A673 (cell line): ENCODE data around the gene CPLX3. TPM values are rescaled to one million over a fixed set of nuclear protein-coding genes. Genes with fewer than 3 reads are reported as not detected.

Experiments
- Bru-seq: library from RNA; stranded (reverse); fragments of 400-500 nt; gene quantifications from one replicate; lab custom pipeline; 2021; lab: Mats Ljungman, UMichigan
- BruChase-seq, 2 experiments: library from RNA; stranded (reverse); fragments of 400-500 nt; gene quantifications; one replicate each; lab custom pipeline; 2021; lab: Mats Ljungman, UMichigan
- BruUV-seq: library from RNA; stranded (reverse); fragments of 400-500 nt; replicated peaks from 2 replicates; lab custom pipeline; 2021; lab: Mats Ljungman, UMichigan
- CTCF ChIA-PET: fragments of 300-600 bp; sonication (Branson Sonifier 250); formaldehyde crosslinking; loops from one replicate; lab custom pipeline; 2022; ENCODE audit warnings: antibody characterized with exemption; lab: Charles Lee
- POLR2A ChIA-PET: fragments of 300-600 bp; sonication (Branson Sonifier 250); formaldehyde crosslinking; loops from one replicate; lab custom pipeline; 2022; ENCODE audit warnings: antibody characterized with exemption; ENCODE audit not compliant: low non-redundant PET; lab: Charles Lee
- DNase-seq: peaks from one replicate; pipeline ENCODE4 v3.0.0-alpha.2; 2015; ENCODE audit warnings: low spot score
- H3K27ac ChIP-seq: fragments of 200-600 bp; sonication (generic); 2 replicates; pipeline ENCODE4 v1.5.1; 2016; ENCODE audit warnings: mixed run types, low read depth, mild to moderate bottlenecking, mixed read lengths, antibody characterized with exemption, low read length; ENCODE audit not compliant: poor library complexity, severe bottlenecking
- H3K27me3 ChIP-seq: fragments of 200-600 bp; sonication (generic); replicated peaks from 2 replicates; pipeline ENCODE4 v1.6.1; 2017; ENCODE audit warnings: mixed run types, low read depth, mild to moderate bottlenecking, mixed read lengths, antibody characterized with exemption, low read length; ENCODE audit not compliant: insufficient read depth, poor library complexity
- H3K36me3 ChIP-seq: fragments of 200-600 bp; sonication (generic); 2 replicates; pipeline ENCODE4 v1.6.1; 2016; ENCODE audit warnings: mixed run types, mild to moderate bottlenecking, mixed read lengths, antibody characterized with exemption, low read length; ENCODE audit not compliant: insufficient read depth, poor library complexity, severe bottlenecking
- H3K4me1 ChIP-seq: fragments of 200-600 bp; sonication (generic); 2 replicates; pipeline ENCODE4 v1.6.1; 2017; ENCODE audit warnings: mixed run types, mild to moderate bottlenecking, mixed read lengths, antibody characterized with exemption, low read length; ENCODE audit not compliant: insufficient read depth, poor library complexity, severe bottlenecking
- H3K4me3 ChIP-seq: fragments of 200-600 bp; sonication (generic); 2 replicates; pipeline ENCODE4 v1.5.1; 2016; ENCODE audit warnings: low read depth, mixed run types, mild to moderate bottlenecking, mixed read lengths, low read length; ENCODE audit not compliant: poor library complexity, severe bottlenecking
- H3K9me3 ChIP-seq: fragments of 200-600 bp; sonication (generic); 2 replicates; pipeline ENCODE4 v1.6.1; 2016; ENCODE audit warnings: mixed run types, low read depth, mild to moderate bottlenecking, mixed read lengths, antibody characterized with exemption, low read length; ENCODE audit not compliant: poor library complexity, severe bottlenecking
- EZH2 ChIP-seq: fragments of 200-600 bp; sonication (generic); IDR thresholded peaks from 2 replicates; pipeline ENCODE4 v1.6.1; 2017; ENCODE audit warnings: borderline replicate concordance, low read depth, mild to moderate bottlenecking, mixed read lengths, antibody characterized with exemption, low read length; ENCODE audit not compliant: poor library complexity, severe bottlenecking
- intact Hi-C: fragments of 100-400 bp; cut with micrococcal nuclease; formaldehyde crosslinking; loops from one replicate; pipeline ENCODE4 v1.10.0; 2022; ENCODE audit not compliant: unreplicated experiment
- long read RNA-seq: library from polyadenylated mRNA; stranded (forward); transcript quantifications from one replicate; pipeline ENCODE4 v2.0.0, GENCODE V29; 2022
- total RNA-seq: library from RNA; stranded (reverse); gene quantifications from 2 replicates; pipeline ENCODE4 v1.2.3, GENCODE V29; 2021
- TF ChIP-seq, protein P1 (sequence below): fragments of 300-800, 200-600 bp; sonication (generic); conservative IDR thresholded peaks from 2 replicates; pipeline ENCODE4 v1.5.1; 2017; ENCODE audit warnings: low read depth, mild to moderate bottlenecking, antibody characterized with exemption, low read length, moderate library complexity, mixed read lengths

CPLX3 gene, protein sequence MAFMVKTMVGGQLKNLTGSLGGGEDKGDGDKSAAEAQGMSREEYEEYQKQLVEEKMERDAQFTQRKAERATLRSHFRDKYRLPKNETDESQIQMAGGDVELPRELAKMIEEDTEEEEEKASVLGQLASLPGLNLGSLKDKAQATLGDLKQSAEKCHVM
- total RNA-seq (0.17 and 0.28 TPM in 2 replicates), Bru-seq, nascent RNA (not detected), BruChase-seq, experiment 1, labeled RNA remaining after a 2-hour chase (not detected), BruChase-seq, experiment 2, labeled RNA remaining after a 6-hour chase (not detected)
- long read RNA-seq, partial matches to known transcripts, result 0 of 1 reads
- long read RNA-seq, other reads (novel, unspliced or antisense), result 0 of 1 reads

DNA sequence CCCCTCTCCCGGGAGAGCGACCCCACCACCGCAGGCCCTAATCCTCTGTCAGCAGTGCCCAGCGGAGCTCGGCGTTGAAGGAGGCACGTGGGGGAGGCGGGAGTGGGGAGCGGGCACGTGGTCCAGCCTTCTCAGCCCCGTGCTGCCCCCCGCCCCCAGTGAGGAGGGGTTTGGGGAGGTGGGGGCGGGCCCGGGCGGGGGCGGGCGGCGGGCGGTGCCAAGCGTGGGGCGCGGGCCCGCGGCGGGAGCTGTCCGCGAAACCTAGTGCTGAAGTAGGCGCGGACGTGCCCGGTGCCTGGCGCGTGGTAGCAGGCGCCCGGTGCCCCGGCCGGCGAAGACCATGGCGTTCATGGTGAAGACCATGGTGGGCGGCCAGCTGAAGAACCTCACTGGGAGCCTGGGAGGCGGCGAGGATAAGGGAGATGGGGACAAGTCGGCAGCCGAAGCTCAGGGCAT is at the start of gene CPLX3:
Gene CPLX3, plus strand, starts transcription at position 264 of the 456 bp plus-strand sequence. Its CDS starts 77 bp downstream, at position 341.
- peaks cover 15% of the 10 kb centered on the region for H3K27me3 ChIP-seq
- DNase-seq, result peak; percentile 47
- no peaks in the 10 kb centered on the region for H3K9me3 ChIP-seq
- BruUV-seq, result no TSS peak
- intact Hi-C loops, result no loop called here
- no peak for TF ChIP-seq EZH2
- TF ChIP-seq, protein P1, sequence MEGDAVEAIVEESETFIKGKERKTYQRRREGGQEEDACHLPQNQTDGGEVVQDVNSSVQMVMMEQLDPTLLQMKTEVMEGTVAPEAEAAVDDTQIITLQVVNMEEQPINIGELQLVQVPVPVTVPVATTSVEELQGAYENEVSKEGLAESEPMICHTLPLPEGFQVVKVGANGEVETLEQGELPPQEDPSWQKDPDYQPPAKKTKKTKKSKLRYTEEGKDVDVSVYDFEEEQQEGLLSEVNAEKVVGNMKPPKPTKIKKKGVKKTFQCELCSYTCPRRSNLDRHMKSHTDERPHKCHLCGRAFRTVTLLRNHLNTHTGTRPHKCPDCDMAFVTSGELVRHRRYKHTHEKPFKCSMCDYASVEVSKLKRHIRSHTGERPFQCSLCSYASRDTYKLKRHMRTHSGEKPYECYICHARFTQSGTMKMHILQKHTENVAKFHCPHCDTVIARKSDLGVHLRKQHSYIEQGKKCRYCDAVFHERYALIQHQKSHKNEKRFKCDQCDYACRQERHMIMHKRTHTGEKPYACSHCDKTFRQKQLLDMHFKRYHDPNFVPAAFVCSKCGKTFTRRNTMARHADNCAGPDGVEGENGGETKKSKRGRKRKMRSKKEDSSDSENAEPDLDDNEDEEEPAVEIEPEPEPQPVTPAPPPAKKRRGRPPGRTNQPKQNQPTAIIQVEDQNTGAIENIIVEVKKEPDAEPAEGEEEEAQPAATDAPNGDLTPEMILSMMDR, result no peak
- no peak within 1 kb of the TSS for H3K4me3 ChIP-seq
- H3K4me1 ChIP-seq, result peaks cover 9% of the 10 kb centered on the region
- CTCF ChIA-PET, result interaction anchor here (0.6 to 1.2 kb wide), 2 partner anchors 43 to 116 kb away, joined by 3 to 8 read pairs; no protein-coding TSS in a partner anchor
- H3K36me3 ChIP-seq, result no peaks in the 10 kb centered on the region
- no peak within 1 kb of the TSS for H3K27ac ChIP-seq
- POLR2A ChIA-PET, result interaction anchor here (0.6 kb wide), 1 partner anchor 415 kb away, joined by 3 read pairs; no protein-coding TSS in a partner anchor

DNA sequence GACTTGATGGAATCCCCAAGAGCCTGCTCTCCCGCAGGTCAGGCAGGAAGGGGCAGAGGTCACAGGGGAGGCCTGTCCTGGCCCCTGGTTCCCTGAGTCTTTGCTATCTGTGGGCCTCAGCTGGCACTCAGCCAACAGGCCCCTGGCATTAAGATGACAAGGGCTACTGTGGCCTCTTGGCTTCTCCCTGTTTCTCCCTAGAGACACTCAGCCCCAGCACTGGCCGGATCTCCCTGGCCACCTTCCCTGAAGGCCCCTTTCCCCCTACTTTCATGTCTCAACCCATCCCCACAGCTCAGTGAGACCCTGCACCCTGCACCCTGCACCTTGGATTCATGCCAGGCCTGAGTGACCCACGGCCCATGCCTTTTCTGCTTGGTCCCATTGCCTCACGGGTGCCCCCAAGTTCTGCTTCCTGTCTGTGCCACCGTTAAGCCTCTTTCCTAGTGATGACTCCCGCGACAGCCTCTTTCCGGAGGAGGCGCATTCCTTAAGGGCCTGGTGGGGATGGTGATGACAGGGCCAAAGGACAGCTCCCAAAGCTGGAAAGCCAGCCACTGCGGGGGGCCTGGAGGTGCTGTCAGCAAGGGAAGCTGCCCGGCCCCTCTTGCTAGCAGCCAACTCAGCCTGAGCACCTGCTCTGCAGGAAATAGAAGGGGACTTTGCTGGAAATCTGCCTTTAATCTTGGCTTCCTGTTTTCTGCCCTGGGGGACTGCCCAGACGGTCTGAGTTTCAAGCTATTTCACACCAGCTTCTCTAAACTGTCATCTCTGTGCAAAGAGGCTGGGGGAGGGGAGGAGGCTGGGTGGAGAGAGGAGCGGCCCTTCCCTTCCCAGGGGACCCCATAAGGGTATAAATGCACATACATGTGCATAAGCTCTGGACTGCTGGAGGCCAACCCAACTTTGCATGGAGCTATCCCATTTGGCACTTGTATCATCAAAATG is 49.3 kb upstream of the CPLX3 start:
- peaks cover 51% of the 10 kb centered on the region for H3K4me1 ChIP-seq
- H3K9me3 ChIP-seq, result no peaks in the 10 kb centered on the region
- peak overlapping the region; percentile 81 for H3K27ac ChIP-seq
- POLR2A ChIA-PET, result interaction anchor here (0.6 kb wide), 2 partner anchors 8 to 236 kb away, joined by 3 to 6 read pairs; partner anchors contain the start of gene ARID3B
- H3K27me3 ChIP-seq, result no peaks in the 10 kb centered on the region
- DNase-seq, result peak; percentile 87
- no peaks in the 10 kb centered on the region for H3K36me3 ChIP-seq
- CTCF ChIA-PET, result interaction anchor here (0.7 to 1.4 kb wide), 4 partner anchors 8 to 174 kb away, joined by 4 to 6 read pairs (median 5); no protein-coding TSS in a partner anchor
- H3K4me3 ChIP-seq, result no peak overlapping the region
- BruUV-seq, result no TSS peak
- intact Hi-C loops, result loop anchor here (10.0 kb wide), 1 partner anchor 428 kb away; the partner anchor contains the start of gene C15orf39
- no peak for TF ChIP-seq EZH2
- TF ChIP-seq, protein P1, result no peak
